HG02610 (cell line): Measurements from ENCODE around the gene PRKAR1B.
"Not testable (repeated sequence)": the region's sequence is repeated elsewhere in the genome, so short reads cannot be mapped to it uniquely, and the experiment has no call there.

ENCODE experiments used
- ATAC-seq: cut with Tn5 transposase; IDR thresholded peaks from one replicate; pipeline ENCODE4 v1.9.1; 2021; ENCODE audit warnings: mild to moderate bottlenecking, moderate library complexity; ENCODE audit not compliant: unreplicated experiment

PRKAR1B gene

DNA sequence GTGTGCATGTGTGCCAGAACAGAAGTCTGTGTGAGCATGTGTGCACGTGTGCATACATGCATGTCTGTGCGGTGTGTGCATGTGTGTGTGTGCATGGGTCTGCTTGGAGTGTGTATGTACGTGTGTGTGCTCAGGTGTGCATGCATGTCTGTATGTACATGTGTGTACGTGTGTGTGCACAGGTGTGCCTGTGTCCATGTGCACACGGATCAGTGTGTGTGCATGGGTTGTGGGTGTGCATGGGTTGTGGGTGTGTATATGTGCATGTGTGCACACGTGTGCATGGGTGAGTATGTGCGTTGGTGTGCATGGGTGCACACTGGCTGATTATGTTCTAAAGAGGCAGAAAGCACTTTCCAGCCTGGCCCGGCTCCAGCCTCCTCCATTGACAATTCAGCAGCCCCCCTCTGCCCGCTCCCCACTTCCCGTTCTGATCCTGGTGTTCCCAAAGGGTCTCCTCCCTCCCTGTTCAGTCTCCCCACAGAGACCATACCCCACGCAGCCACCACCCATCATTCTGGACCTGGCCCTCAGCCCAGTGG, 163.4 kb downstream of the PRKAR1B start:
- no peak for ATAC-seq

DNA sequence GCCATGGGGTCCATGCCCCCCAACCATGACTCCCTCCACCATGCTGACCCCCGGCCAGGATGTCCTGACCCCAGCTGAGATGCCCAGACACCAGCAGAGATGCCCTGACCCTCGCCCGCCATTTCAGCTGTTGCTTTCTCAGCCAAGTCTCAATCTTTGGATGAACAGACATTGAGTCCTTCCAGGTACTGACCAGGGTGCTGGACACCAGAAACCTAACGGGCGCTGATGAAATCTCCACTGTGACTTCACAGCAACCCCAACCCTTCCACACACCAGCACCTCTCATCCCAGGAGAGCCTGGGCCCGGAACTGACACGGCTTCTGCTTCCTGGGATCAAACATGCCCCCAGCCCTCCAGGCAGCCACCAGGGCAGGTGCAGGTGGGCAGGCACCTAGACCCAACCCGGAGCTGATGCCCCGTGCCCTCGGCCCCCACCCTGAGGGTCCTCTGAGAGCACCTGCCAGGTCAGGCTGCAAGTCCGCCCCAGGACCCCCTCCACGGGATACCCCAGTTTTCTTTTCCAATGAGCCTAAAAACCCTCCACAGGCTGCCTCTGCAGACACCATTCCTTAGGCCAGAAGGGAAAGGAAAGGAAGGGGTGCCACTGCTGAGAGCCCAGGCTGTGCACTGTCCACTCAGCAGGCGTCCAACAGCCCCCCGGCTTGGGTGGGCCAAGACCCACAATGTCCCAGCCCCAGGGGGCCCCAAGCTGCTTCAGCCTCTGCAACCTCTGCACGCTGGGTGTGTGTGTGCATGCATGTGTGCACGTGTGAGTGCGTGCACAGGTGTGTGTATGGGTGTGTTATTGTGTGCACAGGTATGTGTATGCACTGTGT, 164.1 kb downstream of the PRKAR1B start:
- no peak for ATAC-seq

DNA sequence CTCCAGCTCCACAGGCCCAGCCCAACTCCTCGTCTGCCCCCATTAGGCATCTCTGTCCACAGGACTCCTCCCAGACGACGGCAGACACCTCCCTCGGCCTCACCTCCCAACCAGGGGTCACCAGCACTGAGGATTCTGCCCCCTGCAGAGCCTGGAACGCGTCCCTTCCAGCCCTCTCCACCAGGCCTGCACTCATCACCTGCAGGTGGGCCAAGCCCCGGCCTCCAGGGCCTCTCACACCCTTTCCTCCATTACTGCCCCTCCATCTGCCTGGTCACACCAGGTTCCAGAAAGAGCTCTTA, 164.8 kb downstream of the PRKAR1B start:
- ATAC-seq = no peak

DNA sequence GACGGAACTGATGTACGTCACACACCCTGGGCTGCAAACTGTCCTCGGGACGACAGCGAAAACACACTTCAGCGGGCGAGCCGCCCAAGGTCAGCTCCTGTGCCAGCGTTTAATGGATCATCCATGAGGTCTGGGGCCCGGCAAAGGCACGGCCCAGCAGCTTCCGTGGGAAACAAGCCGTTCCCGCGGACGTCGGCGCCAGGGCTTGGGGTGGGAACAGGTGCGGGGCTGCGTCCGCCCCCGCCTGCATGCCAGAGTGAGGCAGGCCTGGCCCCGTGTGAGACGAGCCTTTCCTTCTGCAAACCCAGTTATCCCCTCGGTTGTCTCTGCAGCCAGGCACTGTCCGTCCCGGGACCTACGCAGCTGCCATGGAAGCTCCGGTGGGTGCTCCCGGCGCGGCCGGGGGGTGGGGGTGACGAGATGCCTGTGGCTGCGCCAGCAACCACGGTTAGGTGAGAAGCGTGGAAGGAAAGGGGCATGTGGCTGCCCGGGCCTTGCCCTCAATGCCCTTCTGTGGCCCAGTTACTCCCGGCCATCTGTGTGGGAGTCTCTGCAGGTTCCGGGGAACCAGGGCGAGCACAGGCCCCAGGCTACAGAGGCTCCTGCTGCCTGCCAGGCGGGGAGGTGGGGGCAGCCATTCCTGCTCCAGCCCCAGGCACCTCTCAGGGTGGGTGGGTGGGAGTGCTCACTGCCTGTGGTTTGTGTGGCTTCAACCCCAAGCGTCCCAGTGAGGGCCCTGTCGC, 165.3 kb downstream of the PRKAR1B start:
- no peak for ATAC-seq

DNA sequence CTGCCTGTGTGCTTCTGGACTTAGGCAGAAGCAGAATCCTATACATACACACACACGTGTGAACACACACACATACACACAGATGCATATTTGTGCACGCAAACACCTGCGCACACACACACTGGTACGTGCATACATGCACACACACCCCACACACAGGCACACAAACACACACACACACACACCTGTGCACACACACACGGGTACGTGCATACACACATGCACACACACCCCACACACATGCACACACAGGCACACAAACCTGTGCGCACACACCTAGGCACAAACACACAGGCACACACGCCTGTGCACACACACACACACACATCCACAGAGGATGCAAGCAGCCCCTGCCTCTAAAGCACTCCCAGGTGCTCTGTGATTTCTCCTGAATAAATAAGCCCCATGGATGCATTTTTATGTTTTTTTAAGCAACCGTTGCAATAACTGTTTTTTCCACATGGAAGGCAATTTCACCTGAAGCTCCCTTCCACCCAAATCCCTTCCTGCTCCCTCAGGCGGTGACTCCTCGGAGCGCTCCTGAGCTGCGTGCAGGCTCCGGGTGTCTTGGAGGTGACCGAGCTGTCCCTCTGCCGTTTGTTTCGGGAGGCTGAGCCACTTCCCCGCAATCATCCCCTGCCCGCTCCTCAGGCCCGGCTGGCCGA, 166.0 kb downstream of the PRKAR1B start:
- ATAC-seq = no peak

DNA sequence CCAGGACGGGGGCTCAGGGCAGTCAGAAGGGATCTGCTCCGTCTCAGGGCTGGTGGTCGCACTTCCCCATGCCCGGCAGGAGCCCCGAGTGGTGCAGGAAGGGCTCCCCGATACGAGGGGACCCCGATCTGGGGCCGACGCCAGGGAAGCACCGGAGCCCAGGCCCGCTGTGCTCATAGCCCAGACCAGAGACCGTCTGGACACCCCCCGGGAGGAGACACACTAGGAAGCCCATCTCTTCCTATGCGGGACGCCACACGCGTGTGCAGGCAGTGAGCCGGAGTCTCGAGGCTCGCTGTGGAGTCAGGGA, 167.7 kb downstream of the PRKAR1B start:
- no peak for ATAC-seq

DNA sequence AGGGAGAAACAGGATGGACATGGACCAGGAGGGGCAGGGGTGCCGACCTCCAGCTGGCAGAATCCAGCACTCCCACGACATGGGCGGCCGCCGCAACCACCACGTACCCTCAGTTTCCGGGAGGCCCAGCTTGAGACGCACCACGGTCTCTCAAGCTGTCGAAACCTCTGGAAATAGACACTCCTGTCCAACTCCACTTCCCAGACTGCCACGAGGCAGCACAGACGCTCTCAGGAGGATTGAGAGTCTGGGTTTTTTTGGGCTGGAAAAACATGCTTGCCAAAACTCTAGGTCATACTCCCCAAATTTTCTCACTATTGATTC, 169.6 kb downstream of the PRKAR1B start:
- no peak for ATAC-seq

DNA sequence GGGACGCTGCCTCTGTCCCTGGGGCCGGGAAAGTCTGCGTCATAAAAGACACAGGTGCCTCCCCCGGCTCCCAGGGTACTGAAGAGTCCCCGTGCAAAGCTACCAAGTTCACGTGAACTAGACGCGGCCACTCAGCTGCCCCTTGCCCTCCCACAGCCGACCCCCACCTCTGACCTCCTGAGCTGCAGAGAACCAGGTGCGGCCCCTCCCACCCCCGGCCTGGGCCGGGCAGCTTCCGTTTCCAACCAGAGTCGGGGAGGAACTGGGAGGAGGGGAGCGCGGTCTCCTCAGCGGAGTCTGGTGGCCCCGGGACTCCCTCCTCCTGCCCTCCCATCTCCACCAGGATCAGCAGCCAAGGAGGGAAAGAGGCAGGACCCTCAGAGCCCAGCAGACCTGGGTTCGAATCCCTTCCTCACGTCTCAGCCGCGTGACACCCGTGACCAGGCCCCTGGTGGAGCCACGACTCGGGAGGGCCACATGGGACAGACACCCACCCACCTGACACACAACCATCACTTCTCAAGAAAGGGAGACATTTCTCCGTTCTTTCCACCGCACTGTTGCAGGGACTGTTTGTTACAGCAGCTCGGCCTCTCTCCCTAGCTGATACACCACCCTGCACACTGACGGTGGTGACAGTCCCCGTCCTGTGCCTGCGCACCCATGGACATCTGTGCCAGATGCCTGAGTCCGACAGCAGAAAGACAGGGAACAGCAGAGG, 170.1 kb downstream of the PRKAR1B start:
- no peak for ATAC-seq

DNA sequence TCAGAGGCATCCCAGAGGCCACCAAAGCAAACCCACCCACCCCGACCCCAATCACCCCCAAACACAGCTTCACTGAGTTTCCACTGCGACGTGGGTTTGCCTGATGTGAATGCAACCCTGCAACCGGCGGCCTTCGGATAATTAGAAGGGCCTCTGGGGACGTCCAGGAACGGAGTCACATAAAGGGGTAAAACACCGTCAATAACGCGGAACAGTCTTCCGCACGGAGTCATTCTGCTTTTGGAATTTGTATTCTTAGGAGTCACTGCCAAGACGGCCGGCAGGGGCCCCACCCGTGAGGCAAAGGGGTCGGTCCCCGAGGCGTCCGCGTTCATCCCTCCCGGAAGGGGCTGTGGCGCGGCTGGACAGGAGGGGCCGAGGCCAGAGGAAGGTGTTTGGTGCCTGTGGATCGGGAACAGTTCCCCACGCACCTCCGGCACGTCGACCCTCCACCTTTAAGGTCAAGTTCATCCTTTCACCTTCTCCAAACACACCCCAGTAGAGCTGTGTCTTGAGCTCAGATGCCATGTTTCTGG, 170.7 kb downstream of the PRKAR1B start:
- no peak for ATAC-seq

DNA sequence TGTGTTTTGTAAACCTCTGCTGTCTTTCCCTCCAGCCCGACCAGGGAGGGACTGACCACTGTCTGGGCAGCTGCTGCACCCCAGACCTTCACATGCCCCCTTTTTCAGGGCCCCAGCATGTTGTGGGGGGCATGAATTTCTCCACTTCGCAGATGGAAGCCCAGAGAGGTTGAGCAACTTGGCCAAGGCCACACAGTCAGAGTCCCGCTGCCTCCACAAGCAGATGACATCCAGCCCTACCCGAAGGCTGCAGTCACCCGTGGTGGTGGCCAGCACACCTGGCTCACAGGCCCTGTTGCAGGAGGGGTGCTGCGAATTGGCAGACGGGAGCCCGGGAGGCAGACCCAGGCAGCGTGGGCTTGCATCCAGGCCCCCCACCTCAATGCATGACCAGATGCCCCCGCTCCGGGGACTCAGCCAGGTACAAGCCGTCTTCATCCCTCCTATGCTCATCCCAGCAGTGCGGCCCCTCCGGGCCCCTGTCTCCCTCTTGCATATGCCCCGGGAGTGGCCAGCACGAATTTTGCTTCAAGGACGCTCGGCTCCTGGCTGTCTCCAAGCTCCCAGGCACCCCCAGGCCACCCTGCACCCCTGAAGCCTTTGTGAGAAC, 171.4 kb downstream of the PRKAR1B start:
- no peak for ATAC-seq

DNA sequence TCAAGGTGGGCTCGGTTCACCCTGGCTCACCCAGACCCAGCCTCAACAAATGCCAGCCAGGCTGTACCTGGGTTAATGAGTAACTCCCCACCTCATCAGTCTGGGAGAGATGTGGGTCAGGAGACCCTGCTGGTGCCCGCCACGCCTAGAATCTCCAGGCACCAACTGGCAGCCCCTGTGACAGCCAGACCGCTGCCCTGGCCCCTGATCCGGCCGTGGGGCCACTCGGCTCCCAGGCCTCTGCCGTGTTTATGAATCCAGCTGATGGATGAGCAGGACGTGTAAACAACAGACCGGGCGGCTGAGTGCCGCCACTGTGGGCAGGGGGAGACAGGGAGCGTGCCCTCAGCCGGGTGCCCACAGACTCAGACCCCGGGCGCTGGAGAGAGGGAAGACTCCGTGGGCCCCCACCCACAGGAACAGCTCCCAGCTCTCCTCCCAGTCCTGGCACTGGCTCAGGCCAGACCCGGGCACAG, 173.4 kb downstream of the PRKAR1B start:
- no peak for ATAC-seq

DNA sequence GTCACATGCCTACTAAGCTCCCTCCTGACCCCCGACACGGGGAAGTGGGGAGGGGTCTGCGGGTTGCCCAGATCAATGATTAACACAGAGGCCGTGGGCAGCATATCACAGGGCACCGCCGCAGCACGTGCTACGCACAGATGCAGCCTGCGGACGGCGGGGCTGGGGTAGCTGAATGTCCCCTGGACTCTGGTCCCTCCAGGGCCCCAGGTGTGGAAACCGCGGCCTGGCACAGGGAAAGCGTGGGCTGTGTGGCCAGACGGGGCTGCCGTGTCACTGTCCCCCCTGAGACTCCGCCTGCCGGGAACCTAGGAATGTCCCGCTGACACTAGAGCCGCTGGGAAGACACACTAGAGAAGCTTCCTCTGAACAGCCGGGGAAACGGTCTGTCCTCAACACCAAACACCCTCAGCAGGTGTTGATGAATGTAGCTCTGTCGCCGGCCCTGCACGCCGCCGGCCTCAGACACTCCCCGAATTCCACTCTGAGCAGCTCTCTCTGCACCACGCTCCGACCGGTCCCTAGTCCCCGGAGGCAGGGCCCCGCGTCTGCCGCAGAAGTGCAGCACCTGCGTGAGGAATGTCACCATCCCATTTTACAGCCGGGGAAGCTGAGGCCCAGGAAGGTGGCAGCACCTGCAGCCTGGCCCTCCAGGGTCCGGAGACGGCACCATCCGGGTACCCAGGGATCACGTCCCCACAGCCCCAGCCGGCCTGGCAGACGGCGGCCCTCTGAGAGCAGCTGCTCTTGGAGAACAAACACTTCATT, 174.0 kb downstream of the PRKAR1B start:
- ATAC-seq = no peak

DNA sequence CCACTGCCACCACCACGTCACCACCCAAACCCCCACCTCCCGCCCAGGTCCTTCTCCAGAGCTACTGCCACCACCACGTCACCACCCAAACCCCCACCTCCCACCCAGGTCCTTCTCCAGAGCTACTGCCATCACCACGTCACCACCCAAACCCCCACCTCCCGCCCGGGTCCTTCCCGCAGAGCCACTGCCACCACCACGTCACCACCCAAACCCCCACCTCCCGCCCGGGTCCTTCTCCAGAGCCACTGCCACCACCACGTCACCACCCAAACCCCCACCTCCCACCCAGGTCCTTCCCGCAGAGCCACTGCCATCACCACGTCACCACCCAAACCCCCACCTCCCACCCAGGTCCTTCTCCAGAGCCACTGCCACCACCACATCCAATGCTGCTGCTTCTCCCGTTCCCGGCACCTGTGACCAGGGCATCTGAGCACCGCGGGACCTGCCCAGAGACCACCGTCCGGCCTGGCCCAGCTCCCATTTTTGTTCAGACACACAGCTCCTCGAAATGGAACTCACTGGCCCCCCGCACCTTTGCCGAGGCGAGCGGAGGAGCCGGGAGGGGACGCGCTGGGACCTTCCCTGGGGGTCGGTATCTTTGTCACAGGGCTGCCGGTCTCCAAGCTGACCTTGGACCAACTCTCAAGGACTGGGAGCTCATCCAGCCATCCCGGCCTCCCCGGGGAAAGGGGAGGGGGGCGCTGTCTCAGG, 174.8 kb downstream of the PRKAR1B start:
- not testable (repeated sequence) for ATAC-seq

DNA sequence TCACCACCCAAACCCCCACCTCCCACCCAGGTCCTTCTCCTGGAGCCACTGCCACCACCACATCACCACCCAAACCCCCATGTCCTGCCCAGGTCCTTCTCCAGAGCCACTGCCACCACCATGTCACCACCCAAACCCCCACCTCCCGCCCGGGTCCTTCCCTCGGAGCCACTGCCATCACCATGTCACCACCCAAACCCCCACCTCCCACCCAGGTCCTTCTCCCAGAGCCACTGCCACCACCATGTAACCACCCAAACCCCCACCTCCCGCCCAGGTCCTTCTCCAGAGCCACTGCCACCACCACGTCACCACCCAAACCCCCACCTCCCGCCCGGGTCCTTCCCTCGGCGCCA, 175.5 kb downstream of the PRKAR1B start:
- ATAC-seq = not testable (repeated sequence)

DNA sequence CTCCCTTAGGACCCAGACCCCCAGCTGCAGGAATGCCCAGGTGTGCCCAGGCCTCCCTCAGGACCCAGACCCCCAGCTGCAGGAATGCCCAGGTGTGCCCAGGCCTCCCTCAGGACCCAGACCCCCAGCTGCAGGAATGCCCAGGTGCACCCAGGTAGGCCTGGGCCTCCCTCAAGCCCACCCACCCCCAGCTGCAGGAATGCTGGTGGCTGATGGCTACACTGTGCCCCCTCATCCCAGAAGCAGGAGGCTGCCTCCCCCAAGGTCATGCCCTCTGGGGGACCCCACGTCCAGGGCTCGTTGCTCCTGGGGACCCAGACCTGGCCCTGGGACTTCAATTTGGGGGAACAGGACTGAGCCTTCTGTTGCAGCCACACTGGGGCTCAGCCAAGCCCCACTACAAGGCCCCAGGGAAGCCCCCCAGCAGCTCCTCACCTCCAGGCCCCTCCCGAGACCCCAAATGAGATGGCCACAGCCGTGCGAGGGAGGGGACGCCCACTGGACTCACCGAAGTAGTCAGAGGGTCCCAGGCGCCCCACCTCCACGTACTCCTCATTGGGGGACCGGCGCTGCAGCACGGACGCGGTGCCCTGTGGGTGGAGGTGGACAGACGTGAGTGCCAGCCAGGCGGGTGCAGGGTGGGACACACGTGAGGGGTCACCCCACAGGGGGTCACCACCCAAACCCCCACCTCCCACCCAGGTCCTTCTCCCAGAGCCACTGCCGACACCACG, 176.0 kb downstream of the PRKAR1B start:
- ATAC-seq = no peak

DNA sequence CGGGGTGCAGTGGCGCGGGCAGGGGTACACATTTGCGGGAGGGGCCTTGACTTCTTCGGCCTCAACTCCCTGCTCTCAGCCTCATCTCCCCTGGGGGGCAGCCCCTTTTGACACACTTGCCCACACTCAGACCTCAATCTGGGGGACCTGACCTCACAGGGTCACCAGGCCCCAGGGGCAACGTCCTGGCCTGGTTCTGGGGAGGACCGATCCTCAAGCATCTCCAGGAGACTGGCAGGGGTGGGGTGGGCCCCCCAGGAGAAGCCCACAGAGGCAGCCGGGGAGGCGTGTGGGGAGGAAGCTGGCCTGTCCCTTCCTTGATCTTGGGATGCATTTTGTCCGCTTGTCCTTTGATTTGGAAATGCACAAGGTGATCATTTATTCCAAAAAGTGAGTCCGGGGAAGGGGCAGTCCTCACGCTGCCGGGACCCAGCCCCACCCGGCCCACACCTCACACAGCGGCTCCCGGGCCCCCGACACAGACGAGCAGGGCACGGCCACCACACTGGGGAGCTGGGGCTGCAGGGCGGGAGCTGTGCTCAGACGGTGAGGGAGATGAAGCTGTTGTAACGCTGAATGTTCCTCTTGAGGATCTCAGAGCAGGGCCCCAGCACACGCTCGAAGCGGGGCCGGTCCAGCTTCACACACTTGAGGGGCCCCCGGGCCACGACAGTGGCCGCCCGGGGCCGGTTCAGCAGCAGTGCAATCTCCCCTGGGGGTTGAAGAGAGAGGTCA, 177.0 kb downstream of the PRKAR1B start:
- no peak for ATAC-seq

DNA sequence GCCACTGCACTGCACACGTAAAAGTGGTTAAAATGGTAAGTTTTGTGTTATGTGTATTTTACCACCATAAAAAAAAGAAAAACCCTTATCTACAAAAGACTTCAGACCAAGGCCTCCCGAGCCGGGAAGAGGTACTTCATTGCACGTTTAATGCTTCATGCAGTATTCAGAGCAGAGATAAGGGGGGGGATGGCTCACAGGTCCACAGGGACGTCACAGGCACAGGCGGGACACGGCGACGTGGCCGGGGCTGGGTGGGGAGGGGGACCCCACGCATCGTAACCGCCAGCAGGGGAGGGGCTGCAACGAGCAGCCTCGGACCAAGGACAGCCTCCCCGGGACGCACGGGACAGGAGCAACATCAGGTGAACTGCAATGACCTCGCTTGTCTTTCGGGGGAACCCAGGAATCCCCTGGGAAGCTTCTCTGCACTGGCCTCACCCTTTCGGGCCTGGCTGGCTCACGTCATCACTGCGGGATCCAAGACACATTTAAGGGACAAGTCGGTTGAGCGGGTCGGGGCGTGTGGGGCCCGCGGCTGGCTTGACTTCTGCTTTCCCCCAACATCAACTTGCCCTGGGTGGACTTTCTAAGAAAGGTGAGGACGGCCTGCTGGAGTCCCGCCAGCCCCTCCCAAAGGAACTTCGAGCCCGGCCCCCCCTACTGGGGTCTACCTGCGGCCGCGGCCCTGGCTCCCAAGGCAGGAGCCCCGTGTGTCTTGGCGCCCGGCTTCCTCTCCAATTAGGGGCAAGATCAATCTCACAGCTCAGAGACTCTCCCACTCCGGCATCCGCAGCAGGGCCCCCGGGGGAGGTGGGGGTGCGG, 177.8 kb downstream of the PRKAR1B start:
- ATAC-seq = no peak
